ENCODE measurements around the gene GOSR1. TPM values are rescaled to one million over a fixed set of nuclear protein-coding genes. Genes with fewer than 3 reads are reported as not detected.
A peak's percentile ranks its signal among the peaks of the same experiment; 100 is the strongest.

The GOSR1 gene
- total and polyA plus RNA-seq, 2 donors (not counting 3 experiments of a cell fraction or from before 2014, with no cell fraction given): 13.8 to 41.0 TPM

DNA sequence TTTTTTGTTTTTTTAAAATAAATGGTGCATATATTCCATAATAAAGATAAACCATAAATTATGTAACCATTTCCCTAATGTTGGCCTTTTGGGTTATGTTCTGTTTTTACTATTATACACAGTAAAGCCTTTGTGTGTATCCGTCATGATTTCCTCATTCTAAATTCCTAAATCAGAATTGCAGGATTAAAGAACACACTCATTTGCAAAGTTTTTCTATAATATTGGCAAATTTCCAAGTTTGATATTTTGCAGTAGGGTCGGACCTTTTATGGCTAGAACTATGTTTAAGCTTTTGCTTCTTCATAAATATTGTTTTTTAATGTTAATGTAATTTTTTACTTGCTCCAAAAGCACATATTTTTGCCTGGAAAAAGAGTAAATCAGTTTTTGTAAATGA lies 16.6 kb downstream of the GOSR1 start:
- no peak for DNase-seq (ENCODE audit: low read depth, low spot score)
- Histone ChIP-seq H3K79me2 (ENCODE audit: control insufficient read depth, insufficient read depth, low read length) (no peaks in the 10 kb centered on the region), H3K27ac (ENCODE audit: insufficient read depth, low read depth, low read length) (no peak overlapping the region), H3K9ac (replicated peaks; ENCODE audit: extremely low read depth, insufficient read depth, low read length) (no peak overlapping the region), H3K4me2 (ENCODE audit: insufficient read depth, low read length) (no peak overlapping the region), H3K36me3 (ENCODE audit: control insufficient read depth in 2 of 2, extremely low read depth in 1 of 2, insufficient read depth in 2 of 2, low read length in 2 of 2) (peaks cover 13 to 24% of the 10 kb centered on the region in 2 experiments), H3K27me3 (ENCODE audit: control insufficient read depth in 2 of 2, insufficient read depth in 2 of 2, low read length in 2 of 2) (no peaks in the 10 kb centered on the region), H3K9me3 (replicated peaks; ENCODE audit: control insufficient read depth, insufficient read depth, low read length) (no peaks in the 10 kb centered on the region), H4K20me1 (replicated peaks; ENCODE audit: control insufficient read depth, extremely low read depth, insufficient read depth, low read length) (no peaks in the 10 kb centered on the region), H3K4me1 (ENCODE audit: control insufficient read depth, extremely low read depth, insufficient read depth, low read length) (no peaks in the 10 kb centered on the region), H3K9me1 (replicated peaks; ENCODE audit: control insufficient read depth, extremely low read depth, insufficient read depth, low read length) (no peaks in the 10 kb centered on the region), H3K4me3 (replicated peaks in 1 of 3; ENCODE audit: insufficient read depth in 1 of 3, low read depth in 1 of 3, low read length in 3 of 3) (no peak overlapping the region), H2AFZ (ENCODE audit: low read depth, low read length) (no peak overlapping the region)
- ChIA-PET CTCF (interaction anchor here (0.9 to 1.2 kb wide), 3 partner anchors 16 to 106 kb away, joined by 3 to 7 read pairs (median 3); partner anchors contain the start of gene GOSR1), POLR2A (no interaction called here)
- BruUV-seq (replicated peaks): no TSS peak
- intact Hi-C loops (cut with micrococcal nuclease): no loop called here
- dilution Hi-C loops (cut with MboI; ENCODE audit: extremely low pct_ligation_motif_present, low sequenced_read_pairs): no loop called here
- TF ChIP-seq POLR2A (IDR thresholded peaks at IDR 0.05; ENCODE audit: low read depth, low read length) (no peak), MYC (IDR thresholded peaks at IDR 0.05; ENCODE audit: low read depth, low read length) (no peak), GATA2 (IDR thresholded peaks at IDR 0.05; ENCODE audit: insufficient read depth, insufficient read length, low read depth, low read length) (no peak)
- TF ChIP-seq, protein P1, sequence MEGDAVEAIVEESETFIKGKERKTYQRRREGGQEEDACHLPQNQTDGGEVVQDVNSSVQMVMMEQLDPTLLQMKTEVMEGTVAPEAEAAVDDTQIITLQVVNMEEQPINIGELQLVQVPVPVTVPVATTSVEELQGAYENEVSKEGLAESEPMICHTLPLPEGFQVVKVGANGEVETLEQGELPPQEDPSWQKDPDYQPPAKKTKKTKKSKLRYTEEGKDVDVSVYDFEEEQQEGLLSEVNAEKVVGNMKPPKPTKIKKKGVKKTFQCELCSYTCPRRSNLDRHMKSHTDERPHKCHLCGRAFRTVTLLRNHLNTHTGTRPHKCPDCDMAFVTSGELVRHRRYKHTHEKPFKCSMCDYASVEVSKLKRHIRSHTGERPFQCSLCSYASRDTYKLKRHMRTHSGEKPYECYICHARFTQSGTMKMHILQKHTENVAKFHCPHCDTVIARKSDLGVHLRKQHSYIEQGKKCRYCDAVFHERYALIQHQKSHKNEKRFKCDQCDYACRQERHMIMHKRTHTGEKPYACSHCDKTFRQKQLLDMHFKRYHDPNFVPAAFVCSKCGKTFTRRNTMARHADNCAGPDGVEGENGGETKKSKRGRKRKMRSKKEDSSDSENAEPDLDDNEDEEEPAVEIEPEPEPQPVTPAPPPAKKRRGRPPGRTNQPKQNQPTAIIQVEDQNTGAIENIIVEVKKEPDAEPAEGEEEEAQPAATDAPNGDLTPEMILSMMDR (IDR thresholded peaks at IDR 0.05; ENCODE audit: extremely low read depth in 1 of 2, insufficient read depth in 1 of 2, low read depth in 1 of 2, low read length in 2 of 2): no peak
- no peak for FAIRE-seq

DNA sequence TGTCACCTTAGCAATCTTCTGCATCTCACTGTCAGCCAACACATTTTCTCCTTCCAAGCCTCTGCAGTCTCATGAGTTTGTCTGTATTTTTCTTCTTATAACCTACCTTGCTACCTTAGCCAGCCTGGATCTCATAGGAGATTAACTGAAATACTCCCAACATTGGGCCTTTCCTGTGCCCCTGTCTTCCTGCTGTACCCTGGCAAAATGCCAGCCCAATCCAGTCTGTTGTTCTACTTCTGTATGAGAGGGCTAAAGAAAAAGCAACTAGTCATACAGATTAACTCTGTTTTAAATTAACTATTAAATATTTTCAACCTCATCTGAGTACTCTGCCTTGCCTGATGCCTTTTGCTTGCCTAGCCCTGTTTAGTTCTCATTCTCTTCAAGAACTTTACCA lies 18.4 kb downstream of the GOSR1 start:
- no peak for TF ChIP-seq GATA2 (IDR thresholded peaks at IDR 0.05; ENCODE audit: insufficient read depth, insufficient read length, low read depth, low read length)
- no peak for TF ChIP-seq POLR2AphosphoS5 (IDR thresholded peaks at IDR 0.05; ENCODE audit: insufficient read depth, low read depth, low read length)
- no peak for TF ChIP-seq EZH2 (IDR thresholded peaks at IDR 0.05; ENCODE audit: borderline replicate concordance, low read depth, low read length, severe bottlenecking)
- TF ChIP-seq, protein P2, sequence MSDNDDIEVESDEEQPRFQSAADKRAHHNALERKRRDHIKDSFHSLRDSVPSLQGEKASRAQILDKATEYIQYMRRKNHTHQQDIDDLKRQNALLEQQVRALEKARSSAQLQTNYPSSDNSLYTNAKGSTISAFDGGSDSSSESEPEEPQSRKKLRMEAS (IDR thresholded peaks at IDR 0.05; ENCODE audit: insufficient read depth, insufficient read length): no peak
- TF ChIP-seq FOS (IDR thresholded peaks at IDR 0.05; ENCODE audit: borderline replicate concordance, insufficient read depth, low read length): no peak
- TF ChIP-seq MYC (IDR thresholded peaks at IDR 0.05; ENCODE audit: low read depth, low read length): no peak
- TF ChIP-seq POLR2A (IDR thresholded peaks at IDR 0.05; ENCODE audit: low read depth, low read length): no peak
- TF ChIP-seq JUN (IDR thresholded peaks at IDR 0.05; ENCODE audit: borderline replicate concordance, insufficient read depth, insufficient read length, low read depth): no peak
- CTCF ChIA-PET: no interaction called here

More for the DNA sequence above, 18.4 kb downstream of the GOSR1 start:
- no peak overlapping the region for H3K27ac ChIP-seq (ENCODE audit: insufficient read depth, low read depth, low read length)
- no peaks in the 10 kb centered on the region for H3K4me1 ChIP-seq (ENCODE audit: control insufficient read depth, extremely low read depth, insufficient read depth, low read length)
- H3K36me3 ChIP-seq (ENCODE audit: control insufficient read depth in 2 of 2, extremely low read depth in 1 of 2, insufficient read depth in 2 of 2, low read length in 2 of 2): peaks cover 13 to 21% of the 10 kb centered on the region in 2 experiments
- no TSS peak for BruUV-seq (replicated peaks)
- H3K4me3 ChIP-seq (replicated peaks in 1 of 3; ENCODE audit: insufficient read depth in 1 of 3, low read depth in 1 of 3, low read length in 3 of 3): no peak overlapping the region
- H4K20me1 ChIP-seq (replicated peaks; ENCODE audit: control insufficient read depth, extremely low read depth, insufficient read depth, low read length): no peaks in the 10 kb centered on the region
- H3K9ac ChIP-seq (replicated peaks; ENCODE audit: extremely low read depth, insufficient read depth, low read length): no peak overlapping the region
- H3K79me2 ChIP-seq (ENCODE audit: control insufficient read depth, insufficient read depth, low read length): no peaks in the 10 kb centered on the region
- no peaks in the 10 kb centered on the region for H3K9me3 ChIP-seq (replicated peaks; ENCODE audit: control insufficient read depth, insufficient read depth, low read length)
- peak; percentile 14 for DNase-seq (ENCODE audit: low read depth, low spot score)
- no peaks in the 10 kb centered on the region for H3K27me3 ChIP-seq (ENCODE audit: control insufficient read depth in 2 of 2, insufficient read depth in 2 of 2, low read length in 2 of 2)
- POLR2A ChIA-PET: no interaction called here
- intact Hi-C loops (cut with micrococcal nuclease) (no loop called here), dilution Hi-C loops (cut with MboI; ENCODE audit: extremely low pct_ligation_motif_present, low sequenced_read_pairs) (no loop called here)
- no peak overlapping the region for H2AFZ ChIP-seq (ENCODE audit: low read depth, low read length)
- no peaks in the 10 kb centered on the region for H3K9me1 ChIP-seq (replicated peaks; ENCODE audit: control insufficient read depth, extremely low read depth, insufficient read depth, low read length)
- FAIRE-seq: no peak
- H3K4me2 ChIP-seq (ENCODE audit: insufficient read depth, low read length): no peak overlapping the region
